Parathyroid adenoma (tissue), 2 donors: ENCODE measurements around the gene ACRV1.

Experiments
- H2AFZ ChIP-seq: fragments of 300-600 bp; sonication (generic); one replicate; pipeline ENCODE4 v1.7.0; 2017; ENCODE audit warnings: antibody characterized with exemption, mild to moderate bottlenecking
- H3K27ac ChIP-seq: fragments of 300-600 bp; sonication (generic); one replicate; pipeline ENCODE4 v1.7.0; 2017
- H3K27me3 ChIP-seq: fragments of 300-600 bp; sonication (generic); one replicate; pipeline ENCODE4 v1.7.0; 2017; ENCODE audit warnings: low read length; ENCODE audit not compliant: control insufficient read depth, insufficient read depth
- H3K36me3 ChIP-seq: fragments of 300-600 bp; sonication (generic); one replicate; pipeline ENCODE4 v1.7.0; 2017; ENCODE audit warnings: low read length; ENCODE audit not compliant: control insufficient read depth, insufficient read depth
- H3K4me1 ChIP-seq: fragments of 300-600 bp; sonication (generic); one replicate; pipeline ENCODE4 v1.7.0; 2017; ENCODE audit warnings: control low read depth
- H3K4me2 ChIP-seq: fragments of 300-600 bp; sonication (generic); one replicate; pipeline ENCODE4 v1.7.0; 2017; ENCODE audit warnings: low read length
- H3K4me3 ChIP-seq: fragments of 300-600 bp; sonication (generic); one replicate; pipeline ENCODE4 v1.7.0; 2017; ENCODE audit warnings: low read depth, low read length
- H3K79me2 ChIP-seq: fragments of 300-600 bp; sonication (generic); one replicate; pipeline ENCODE4 v1.7.0; 2017; ENCODE audit warnings: control low read depth
- H3K9ac ChIP-seq: fragments of 300-600 bp; sonication (generic); one replicate; pipeline ENCODE4 v1.7.0; 2017; ENCODE audit warnings: mild to moderate bottlenecking
- H3K9me3 ChIP-seq: fragments of 300-600 bp; sonication (generic); one replicate; pipeline ENCODE4 v1.7.0; 2017; ENCODE audit warnings: low read length; ENCODE audit not compliant: control insufficient read depth
- CTCF ChIP-seq: fragments of 300-600 bp; sonication (generic); IDR thresholded peaks from one replicate; pipeline ENCODE4 v1.7.0; 2017; ENCODE audit warnings: antibody characterized with exemption, mild to moderate bottlenecking
- donor health status: primary hyperparathyroidism.

Gene ACRV1

GRCh38 chr11:125625630-125626287, 54.9 kb downstream of the ACRV1 start:
- TF ChIP-seq CTCF: no peak
- no peaks in the 10 kb centered on the region for H3K9me3 ChIP-seq
- peaks cover 4% of the 10 kb centered on the region for H3K4me1 ChIP-seq
- peak overlapping the region; percentile 72 for H3K4me3 ChIP-seq
- no peaks in the 10 kb centered on the region for H3K27me3 ChIP-seq
- H2AFZ ChIP-seq: peak overlapping the region; percentile 85
- no peaks in the 10 kb centered on the region for H3K36me3 ChIP-seq
- no peaks in the 10 kb centered on the region for H3K79me2 ChIP-seq
- peak overlapping the region; percentile 69 for H3K4me2 ChIP-seq
- H3K9ac ChIP-seq: peak overlapping the region; percentile 8
- H3K27ac ChIP-seq: peak overlapping the region; percentile 87

GRCh38 chr11:125625225-125625629, 55.4 kb downstream of the ACRV1 start:
- Histone ChIP-seq H3K9me3 (no peaks in the 10 kb centered on the region), H3K27me3 (no peaks in the 10 kb centered on the region), H3K79me2 (no peaks in the 10 kb centered on the region), H3K27ac (peak overlapping the region; percentile 87), H3K9ac (no peak overlapping the region), H2AFZ (peak overlapping the region; percentile 85), H3K36me3 (no peaks in the 10 kb centered on the region), H3K4me1 (peaks cover 4% of the 10 kb centered on the region), H3K4me3 (peak overlapping the region; percentile 72), H3K4me2 (peak overlapping the region; percentile 69)
- TF ChIP-seq CTCF: no peak

- no peaks in the 10 kb centered on the region for H3K36me3 ChIP-seq
- no peak for TF ChIP-seq CTCF
- H3K79me2 ChIP-seq: no peaks in the 10 kb centered on the region
- H3K9ac ChIP-seq: peak within 1 kb of the TSS; percentile 8
- peak within 1 kb of the TSS; percentile 87 for H3K27ac ChIP-seq
- H3K4me2 ChIP-seq: peak within 1 kb of the TSS; percentile 69
- H2AFZ ChIP-seq: peak within 1 kb of the TSS; percentile 85
- no peaks in the 10 kb centered on the region for H3K9me3 ChIP-seq
- H3K27me3 ChIP-seq: no peaks in the 10 kb centered on the region
- H3K4me1 ChIP-seq: peaks cover 4% of the 10 kb centered on the region
- H3K4me3 ChIP-seq: peak within 1 kb of the TSS; percentile 72
Observed at GRCh38 chr11:125624756-125625213, 55.9 kb downstream of the ACRV1 start, which contains the start of gene CHEK1. Gene CHEK1, plus strand, starts transcription at chr11:125625163. Its CDS starts 1,606 bp downstream, at chr11:125626769.

- TF ChIP-seq CTCF: no peak
- no peaks in the 10 kb centered on the region for H3K79me2 ChIP-seq
- no peaks in the 10 kb centered on the region for H3K9me3 ChIP-seq
- peaks cover 4% of the 10 kb centered on the region for H3K4me1 ChIP-seq
- no peaks in the 10 kb centered on the region for H3K27me3 ChIP-seq
- no peak overlapping the region for H3K4me3 ChIP-seq
- H3K27ac ChIP-seq: no peak overlapping the region
- H2AFZ ChIP-seq: no peak overlapping the region
- H3K36me3 ChIP-seq: no peaks in the 10 kb centered on the region
- no peak overlapping the region for H3K9ac ChIP-seq
- H3K4me2 ChIP-seq: no peak overlapping the region
Observed at GRCh38 chr11:125623064-125623463, 57.6 kb downstream of the ACRV1 start.

- Histone ChIP-seq H3K27ac (no peak overlapping the region), H3K36me3 (no peaks in the 10 kb centered on the region)
Observed at GRCh38 chr11:125621995-125622394, 58.7 kb downstream of the ACRV1 start.

More at GRCh38 chr11:125621995-125622394, 58.7 kb downstream of the ACRV1 start:
- no peak overlapping the region for H3K9ac ChIP-seq
- peaks cover 4% of the 10 kb centered on the region for H3K4me1 ChIP-seq
- no peak overlapping the region for H2AFZ ChIP-seq
- no peak overlapping the region for H3K4me2 ChIP-seq
- H3K9me3 ChIP-seq: no peaks in the 10 kb centered on the region
- no peak overlapping the region for H3K4me3 ChIP-seq
- H3K27me3 ChIP-seq: no peaks in the 10 kb centered on the region
- no peak for TF ChIP-seq CTCF
- no peaks in the 10 kb centered on the region for H3K79me2 ChIP-seq
